GM12878 (cell line): ENCODE data around the gene ZBTB7B. TPM values are rescaled to one million over a fixed set of nuclear protein-coding genes. Genes with fewer than 3 reads are reported as not detected.

Experiments used
- ATAC-seq: fragments of 200-7000 bp; cut with Tn5 transposase; 3 replicates; pipeline ENCODE4 v1.9.1; 2020; ENCODE audit warnings: mild to moderate bottlenecking, moderate library complexity
- BruUV-seq: library from RNA; stranded (reverse); fragments of 400-500 nt; replicated peaks from 2 replicates; lab custom pipeline; 2021; lab: Mats Ljungman, UMichigan
- CTCF ChIA-PET: fragments of 300-600 bp; sonication (Branson Sonifier 250); formaldehyde crosslinking; extraction: SDS; loops from one replicate; lab custom pipeline; 2021; ENCODE audit warnings: inconsistent platforms; lab: Yijun Ruan, JAX
- POLR2A ChIA-PET: fragments of 350-600 bp; formaldehyde crosslinking; extraction: SDS; loops from one replicate; lab custom pipeline; 2021; ENCODE audit warnings: inconsistent platforms; lab: Charles Lee
- RAD21 ChIA-PET: fragments of 300-600 bp; sonication (Branson Sonifier 250); formaldehyde crosslinking; loops from one replicate; lab custom pipeline; 2023; ENCODE audit warnings: antibody characterized with exemption; ENCODE audit not compliant: unreplicated experiment; lab: Charles Lee
- SMC1A ChIA-PET: fragments of 300-600 bp; sonication (Branson Sonifier 250); formaldehyde crosslinking; loops from one replicate; lab custom pipeline; 2023; ENCODE audit not compliant: unreplicated experiment, uncharacterized antibody; lab: Charles Lee
- DNase-seq: peaks from one replicate; pipeline ENCODE4 v3.0.0-alpha.2; 2011; ENCODE audit warnings: low read depth, low spot score
- FAIRE-seq: peaks from 3 replicates; lab custom pipeline; 2011; peaks lifted over from hg19 to GRCh38; lab: Jason Lieb, UNC
- H2AFZ ChIP-seq: 2 replicates; pipeline ENCODE4 v1.6.0; 2011; ENCODE audit warnings: low read depth, low read length, control low read depth; ENCODE audit not compliant: control insufficient read depth
- H3K27ac ChIP-seq: 2 replicates; pipeline ENCODE4 v1.5.1; 2011; ENCODE audit warnings: control low read depth; ENCODE audit not compliant: control insufficient read depth, insufficient read depth
- H3K27me3 ChIP-seq, 2 experiments: replicated peaks in 1 of 2; 2 replicates each; pipeline versions ENCODE4 v1.6.0 to v1.6.1; 2011; ENCODE audit warnings: low read length in 1 of 2; ENCODE audit not compliant: control insufficient read depth in 2 of 2, insufficient read depth in 2 of 2
- H3K36me3 ChIP-seq, 2 experiments: 2 replicates each; pipeline ENCODE4 v1.5.1; 2011; ENCODE audit warnings: low read length in 1 of 2; ENCODE audit not compliant: control insufficient read depth in 2 of 2, insufficient read depth in 2 of 2
- H3K4me1 ChIP-seq: 2 replicates; pipeline ENCODE4 v1.6.1; 2011; ENCODE audit warnings: mild to moderate bottlenecking, low read length, moderate library complexity, mixed read lengths; ENCODE audit not compliant: control insufficient read depth, insufficient read depth
- H3K4me2 ChIP-seq: 2 replicates; pipeline ENCODE4 v1.6.0; 2011; ENCODE audit warnings: control low read depth; ENCODE audit not compliant: control insufficient read depth, insufficient read depth
- H3K4me3 ChIP-seq: fragments of 200-600 bp; sonication (generic); 2 replicates; pipeline ENCODE4 v1.5.1; 2016
- H3K79me2 ChIP-seq: 2 replicates; pipeline ENCODE4 v1.6.0; 2011; ENCODE audit warnings: low read length; ENCODE audit not compliant: control insufficient read depth, insufficient read depth
- H3K9ac ChIP-seq: 2 replicates; pipeline ENCODE4 v1.8.0; 2011; ENCODE audit warnings: low read length, control low read depth, mixed read lengths; ENCODE audit not compliant: control insufficient read depth, insufficient read depth
- H3K9me3 ChIP-seq: replicated peaks from 3 replicates; pipeline ENCODE4 v1.5.1; 2011; ENCODE audit warnings: mild to moderate bottlenecking, low read length; ENCODE audit not compliant: control insufficient read depth, insufficient read depth
- H4K20me1 ChIP-seq: 2 replicates; pipeline ENCODE4 v1.6.0; 2011; ENCODE audit not compliant: control insufficient read depth, insufficient read depth
- CBFB ChIP-seq: IDR thresholded peaks from 2 replicates; pipeline ENCODE4 v1.6.1; 2016; ENCODE audit warnings: antibody characterized with exemption, low read depth
- EP300 ChIP-seq, 2 experiments: fragments of 150-350 bp in 1 of 2; IDR thresholded peaks; 2 replicates each; pipeline ENCODE4 v1.6.1; 2011 to 2012; ENCODE audit warnings: low read depth in 2 of 2, low read length in 2 of 2, borderline replicate concordance in 1 of 2, improper control_type of control experiment in 1 of 2, inconsistent platforms in 1 of 2; ENCODE audit not compliant: control insufficient read depth in 1 of 2
- WGBS: methylation state at CpG from one replicate; pipeline ENCODE4 v1.1.6; 2016; ENCODE audit warnings: low lambda C conversion rate; ENCODE audit not compliant: insufficient replicate concordance, insufficient coverage; ENCODE audit errors: missing lambda C conversion rate; 5-methylcytosine and 5-hydroxymethylcytosine counted together
- in situ Hi-C: fragments of 300-500 bp; cut with MboI; formaldehyde crosslinking; loops from 9 replicates; pipeline ENCODE4 v1.14.3; 2018; ENCODE audit warnings: mixed read lengths
- intact Hi-C: fragments of 100-400 bp; cut with micrococcal nuclease; formaldehyde crosslinking; loops from one replicate; pipeline ENCODE4 v1.14.2; 2022; ENCODE audit not compliant: unreplicated experiment
- microRNA-seq: library from miRNA; unstranded; fragments of <30 nt; microRNA quantifications from one replicate; pipeline ENCODE4, GENCODE V29; 2018
- polyA plus RNA-seq, 11 experiments: library from polyadenylated mRNA; depleted of rRNA in 4 of 11; unstranded in 6 of 11; stranded (reverse) in 5 of 11; fragments of >200 nt; fragmentation: Nextera tagmentation in 4 of 11; fragmentation: Illumina TruSeq in 1 of 11; extraction: Ambion mirVana in 4 of 11; extraction: Trizol in 1 of 11; gene quantifications; 1 replicate in 1 of 11; 2 replicates in 10 of 11; pipeline versions ENCODE4 v1.2.1 to v1.2.3, GENCODE V29; 2011 to 2016; ENCODE audit warnings: inconsistent platforms in 2 of 11, missing spikeins in 2 of 11, low read depth in 1 of 11
- small RNA-seq: library from RNA; depleted of rRNA; stranded (forward); fragments of <200 nt; gene quantifications from one replicate; pipeline ENCODE3, GENCODE V24; 2014
- total RNA-seq, 4 experiments: library from RNA; depleted of rRNA in 3 of 4; stranded (reverse); fragments of >200 nt in 3 of 4; fragmentation: Illumina TruSeq in 1 of 4; extraction: Trizol in 1 of 4; gene quantifications; 2 replicates each; pipeline versions ENCODE4 v1.2.1 to v1.2.3, GENCODE V29; 2013 to 2021

The ZBTB7B gene
- total and polyA plus RNA-seq, 10 of the 15 experiments (the other 5 are each of a cell fraction or from before 2014, with no cell fraction given): 0.11 to 44.9 (median 11.3) TPM

- ChIA-PET RAD21 (interaction anchor here (4.7 kb wide), 1 partner anchor 18 kb away, joined by 63 read pairs; no protein-coding TSS in a partner anchor), CTCF (interaction anchor here (1.1 to 15.5 kb wide), 2 partner anchors 16 to 18 kb away, joined by 3 to 195 read pairs; partner anchors contain the start of gene ADAM15), POLR2A (interaction anchor here (0.5 to 2.2 kb wide), 4 partner anchors 9 to 1504 kb away, joined by 3 to 7 read pairs (median 4); no protein-coding TSS in a partner anchor), SMC1A (interaction anchor here (1.8 kb wide), 1 partner anchor 18 kb away, joined by 4 read pairs; no protein-coding TSS in a partner anchor)
- no peak for DNase-seq
- TF ChIP-seq CBFB: no peak
- TF ChIP-seq EP300 (IDR thresholded peaks at IDR 0.05; ENCODE audit: borderline replicate concordance in 1 of 2, control insufficient read depth in 1 of 2, low read depth in 2 of 2, low read length in 2 of 2): no peak
- no peaks in the 10 kb centered on the region for H4K20me1 ChIP-seq
- no peak for FAIRE-seq
- no peaks in the 10 kb centered on the region for H3K79me2 ChIP-seq
- intact Hi-C loops: no loop called here
- no peaks in the 10 kb centered on the region for H3K27me3 ChIP-seq
- H3K36me3 ChIP-seq: no peaks in the 10 kb centered on the region; a peak in 2 of 4 replicates
- no peak overlapping the region for H3K27ac ChIP-seq
- no peak overlapping the region for H3K4me3 ChIP-seq
- no peak overlapping the region for H2AFZ ChIP-seq
- no TSS peak for BruUV-seq
- ATAC-seq: no peak
- H3K9me3 ChIP-seq: no peaks in the 10 kb centered on the region
- in situ Hi-C loops: no loop called here
- H3K4me2 ChIP-seq: no peak overlapping the region
- H3K4me1 ChIP-seq: peaks cover 23% of the 10 kb centered on the region
- 78% methylated on average over 8 of the region's 8 CpGs for WGBS
- H3K9ac ChIP-seq: no peak overlapping the region
Measured at GRCh38 chr1:155066777-155067176, 64.2 kb downstream of the ZBTB7B start.

Small RNA genes within 50 kb of the gene (microRNA-seq; reads per million reads assigned to microRNA genes)
- gene MIR4258: 2.4 reads per million, percentile 9 among the genes with 10 or more reads in this experiment

Small RNA genes within 50 kb of the gene (small RNA-seq; reads per million reads assigned to genes)
- gene MIR4258: not detected

Other genes starting within 250 kb of the ZBTB7B start
Only the 7 nearest of the 20 such genes appear.
- 21.1 and 21.9 TPM in 2 replicates for gene PYGO2, start 41.0 kb upstream of the ZBTB7B start, total RNA-seq (2014; rRNA removed)
- gene PYGO2, start 41.0 kb upstream of the ZBTB7B start, total RNA-seq (2014; rRNA removed; fragmentation: Illumina TruSeq; extraction: Trizol): 12.4 and 12.9 TPM in 2 replicates
- gene PYGO2, start 41.0 kb upstream of the ZBTB7B start, total RNA-seq (2021): 32.9 and 33.8 TPM in 2 replicates
- gene PYGO2, start 41.0 kb upstream of the ZBTB7B start, polyA plus RNA-seq (2011; rRNA removed): 14.4 and 22.8 TPM in 2 replicates
- gene PYGO2, start 41.0 kb upstream of the ZBTB7B start, polyA plus RNA-seq (2014; fragmentation: Illumina TruSeq; extraction: Trizol): 19.8 and 24.2 TPM in 2 replicates
- gene PYGO2, start 41.0 kb upstream of the ZBTB7B start, polyA plus RNA-seq (2014; fragmentation: Nextera tagmentation; extraction: Ambion mirVana): 1 to 10 TPM; 8.1 to 8.3 TPM
- 27.8 and 30.0 TPM in 2 replicates for gene PYGO2, start 41.0 kb upstream of the ZBTB7B start, polyA plus RNA-seq (2014; rRNA removed)
- gene PYGO2, start 41.0 kb upstream of the ZBTB7B start, polyA plus RNA-seq (2016; fragmentation: Nextera tagmentation; extraction: Ambion mirVana): 10 to 100 TPM; 27.8 to 28.0 TPM
- 22.2 and 24.7 TPM in 2 replicates for gene SHC1, start 32.1 kb upstream of the ZBTB7B start, total RNA-seq (2014; rRNA removed)
- gene SHC1, start 32.1 kb upstream of the ZBTB7B start, total RNA-seq (2014; rRNA removed; fragmentation: Illumina TruSeq; extraction: Trizol): 15.1 and 16.7 TPM in 2 replicates
- 36.5 and 38.3 TPM in 2 replicates for gene SHC1, start 32.1 kb upstream of the ZBTB7B start, total RNA-seq (2021)
- 25.8 and 49.3 TPM in 2 replicates for gene SHC1, start 32.1 kb upstream of the ZBTB7B start, polyA plus RNA-seq (2011; rRNA removed)
- 47.3 and 67.3 TPM in 2 replicates for gene SHC1, start 32.1 kb upstream of the ZBTB7B start, polyA plus RNA-seq (2014; fragmentation: Illumina TruSeq; extraction: Trizol)
- gene SHC1, start 32.1 kb upstream of the ZBTB7B start, polyA plus RNA-seq (2014; fragmentation: Nextera tagmentation; extraction: Ambion mirVana): 1 to 10 TPM; 2.6 to 3.7 TPM
- 35.0 and 35.4 TPM in 2 replicates for gene SHC1, start 32.1 kb upstream of the ZBTB7B start, polyA plus RNA-seq (2014; rRNA removed)
- gene SHC1, start 32.1 kb upstream of the ZBTB7B start, polyA plus RNA-seq (2016; fragmentation: Nextera tagmentation; extraction: Ambion mirVana): 10 to 100 TPM; 24.9 to 25.5 TPM
- gene CKS1B, start 28.1 kb upstream of the ZBTB7B start, total RNA-seq (2014; rRNA removed): 176 and 192 TPM in 2 replicates
- gene CKS1B, start 28.1 kb upstream of the ZBTB7B start, total RNA-seq (2014; rRNA removed; fragmentation: Illumina TruSeq; extraction: Trizol): 168 and 170 TPM in 2 replicates
- 125 and 134 TPM in 2 replicates for gene CKS1B, start 28.1 kb upstream of the ZBTB7B start, total RNA-seq (2021)
- 534 and 543 TPM in 2 replicates for gene CKS1B, start 28.1 kb upstream of the ZBTB7B start, polyA plus RNA-seq (2011; rRNA removed)
- 316 and 394 TPM in 2 replicates for gene CKS1B, start 28.1 kb upstream of the ZBTB7B start, polyA plus RNA-seq (2014; fragmentation: Illumina TruSeq; extraction: Trizol)
- 100 to 1,000 TPM; 598 to 608 TPM for gene CKS1B, start 28.1 kb upstream of the ZBTB7B start, polyA plus RNA-seq (2014; fragmentation: Nextera tagmentation; extraction: Ambion mirVana)
- gene CKS1B, start 28.1 kb upstream of the ZBTB7B start, polyA plus RNA-seq (2014; rRNA removed): 214 and 229 TPM in 2 replicates
- 100 to 1,000 TPM; 411 to 419 TPM for gene CKS1B, start 28.1 kb upstream of the ZBTB7B start, polyA plus RNA-seq (2016; fragmentation: Nextera tagmentation; extraction: Ambion mirVana)
- gene FLAD1, start 19.5 kb upstream of the ZBTB7B start, total RNA-seq (2014; rRNA removed): 64.2 and 68.7 TPM in 2 replicates
- 41.4 and 41.9 TPM in 2 replicates for gene FLAD1, start 19.5 kb upstream of the ZBTB7B start, total RNA-seq (2014; rRNA removed; fragmentation: Illumina TruSeq; extraction: Trizol)
- gene FLAD1, start 19.5 kb upstream of the ZBTB7B start, total RNA-seq (2021): 53.6 and 61.5 TPM in 2 replicates
- 22.0 and 39.2 TPM in 2 replicates for gene FLAD1, start 19.5 kb upstream of the ZBTB7B start, polyA plus RNA-seq (2011; rRNA removed)
- gene FLAD1, start 19.5 kb upstream of the ZBTB7B start, polyA plus RNA-seq (2014; fragmentation: Illumina TruSeq; extraction: Trizol): 29.9 and 51.6 TPM in 2 replicates
- 10 to 100 TPM; 22.9 to 30.1 TPM for gene FLAD1, start 19.5 kb upstream of the ZBTB7B start, polyA plus RNA-seq (2014; fragmentation: Nextera tagmentation; extraction: Ambion mirVana)
- 78.7 and 85.7 TPM in 2 replicates for gene FLAD1, start 19.5 kb upstream of the ZBTB7B start, polyA plus RNA-seq (2014; rRNA removed)
- gene FLAD1, start 19.5 kb upstream of the ZBTB7B start, polyA plus RNA-seq (2016; fragmentation: Nextera tagmentation; extraction: Ambion mirVana): 10 to 100 TPM; 82.5 to 93.4 TPM
- 0.93 and 1.1 TPM in 2 replicates for gene LENEP, start 9.2 kb upstream of the ZBTB7B start, total RNA-seq (2014; rRNA removed)
- 0.27 and 0.88 TPM in 2 replicates for gene LENEP, start 9.2 kb upstream of the ZBTB7B start, total RNA-seq (2014; rRNA removed; fragmentation: Illumina TruSeq; extraction: Trizol)
- 0.40 and 0.64 TPM in 2 replicates for gene LENEP, start 9.2 kb upstream of the ZBTB7B start, total RNA-seq (2021)
- not detected in 2 replicates for gene LENEP, start 9.2 kb upstream of the ZBTB7B start, polyA plus RNA-seq (2011; rRNA removed)
- gene LENEP, start 9.2 kb upstream of the ZBTB7B start, polyA plus RNA-seq (2014; fragmentation: Illumina TruSeq; extraction: Trizol): not detected in 2 replicates
- gene LENEP, start 9.2 kb upstream of the ZBTB7B start, polyA plus RNA-seq (2014; fragmentation: Nextera tagmentation; extraction: Ambion mirVana): not detected
- gene LENEP, start 9.2 kb upstream of the ZBTB7B start, polyA plus RNA-seq (2014; rRNA removed): not detected in 2 replicates
- not detected for gene LENEP, start 9.2 kb upstream of the ZBTB7B start, polyA plus RNA-seq (2016; fragmentation: Nextera tagmentation; extraction: Ambion mirVana)
- not detected in 2 replicates for gene DCST2, start 31.0 kb downstream of the ZBTB7B start, total RNA-seq (2014; rRNA removed)
- not detected in 2 replicates for gene DCST2, start 31.0 kb downstream of the ZBTB7B start, total RNA-seq (2014; rRNA removed; fragmentation: Illumina TruSeq; extraction: Trizol)
- gene DCST2, start 31.0 kb downstream of the ZBTB7B start, total RNA-seq (2021): 0.36 TPM in 1 of 2 replicates, not detected in the other
- 0.10 and 0.41 TPM in 2 replicates for gene DCST2, start 31.0 kb downstream of the ZBTB7B start, polyA plus RNA-seq (2011; rRNA removed)
- not detected in 2 replicates for gene DCST2, start 31.0 kb downstream of the ZBTB7B start, polyA plus RNA-seq (2014; fragmentation: Illumina TruSeq; extraction: Trizol)
- gene DCST2, start 31.0 kb downstream of the ZBTB7B start, polyA plus RNA-seq (2014; fragmentation: Nextera tagmentation; extraction: Ambion mirVana): not detected
- gene DCST2, start 31.0 kb downstream of the ZBTB7B start, polyA plus RNA-seq (2014; rRNA removed): 0.11 and 0.33 TPM in 2 replicates
- not detected for gene DCST2, start 31.0 kb downstream of the ZBTB7B start, polyA plus RNA-seq (2016; fragmentation: Nextera tagmentation; extraction: Ambion mirVana)
- gene DCST1, start 31.0 kb downstream of the ZBTB7B start, total RNA-seq (2014; rRNA removed): not detected in 2 replicates
- not detected in 2 replicates for gene DCST1, start 31.0 kb downstream of the ZBTB7B start, total RNA-seq (2014; rRNA removed; fragmentation: Illumina TruSeq; extraction: Trizol)
- not detected in 2 replicates for gene DCST1, start 31.0 kb downstream of the ZBTB7B start, total RNA-seq (2021)
- gene DCST1, start 31.0 kb downstream of the ZBTB7B start, polyA plus RNA-seq (2011; rRNA removed): not detected in 2 replicates
- gene DCST1, start 31.0 kb downstream of the ZBTB7B start, polyA plus RNA-seq (2014; fragmentation: Illumina TruSeq; extraction: Trizol): not detected in 2 replicates
- gene DCST1, start 31.0 kb downstream of the ZBTB7B start, polyA plus RNA-seq (2014; fragmentation: Nextera tagmentation; extraction: Ambion mirVana): not detected
- not detected in 2 replicates for gene DCST1, start 31.0 kb downstream of the ZBTB7B start, polyA plus RNA-seq (2014; rRNA removed)
- gene DCST1, start 31.0 kb downstream of the ZBTB7B start, polyA plus RNA-seq (2016; fragmentation: Nextera tagmentation; extraction: Ambion mirVana): not detected